HG03280 (cell line): ENCODE data around the gene DHRS9.

ENCODE experiments used
- ATAC-seq: cut with Tn5 transposase; IDR thresholded peaks from one replicate; pipeline ENCODE4 v1.9.1; 2021; ENCODE audit warnings: mild to moderate bottlenecking, moderate library complexity; ENCODE audit not compliant: unreplicated experiment

DHRS9 gene

GRCh38 chr2:169093535-169093934, 24.2 kb downstream of the DHRS9 start:
- no peak for ATAC-seq

DNA sequence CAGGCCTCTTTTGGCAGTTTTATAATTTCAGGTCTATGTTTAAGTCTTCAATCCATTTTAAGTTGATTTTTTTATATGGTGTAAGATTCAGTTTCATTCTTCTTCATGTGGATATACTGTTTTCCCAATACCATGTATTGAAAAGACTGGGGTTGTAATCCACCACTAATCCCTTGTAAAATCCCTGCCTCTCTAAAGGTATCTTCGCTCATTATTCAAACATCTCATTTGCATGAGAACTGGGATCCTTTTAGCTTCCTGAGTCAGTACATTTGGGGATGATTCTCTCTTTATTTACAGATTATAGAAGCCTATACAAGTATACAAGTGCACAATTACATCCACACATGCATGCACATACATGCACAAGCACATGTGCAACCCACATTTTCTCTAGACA, 25.3 kb downstream of the DHRS9 start:
- no peak for ATAC-seq

DNA sequence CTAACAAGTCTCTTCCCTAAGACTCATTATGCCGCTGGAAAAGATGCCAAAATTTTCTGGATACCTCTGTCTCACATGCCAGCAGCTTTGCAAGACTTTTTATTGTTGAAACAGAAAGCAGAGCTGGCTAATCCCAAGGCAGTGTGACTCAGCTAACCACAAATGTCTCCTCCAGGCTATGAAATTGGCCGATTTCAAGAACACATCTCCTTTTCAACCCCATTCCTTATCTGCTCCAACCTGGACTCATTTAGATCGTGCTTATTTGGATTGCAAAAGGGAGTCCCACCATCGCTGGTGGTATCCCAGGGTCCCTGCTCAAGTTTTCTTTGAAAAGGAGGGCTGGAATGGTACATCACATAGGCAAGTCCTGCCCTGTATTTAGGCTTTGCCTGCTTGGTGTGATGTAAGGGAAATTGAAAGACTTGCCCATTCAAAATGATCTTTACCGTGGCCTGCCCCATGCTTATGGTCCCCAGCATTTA, 26.3 kb downstream of the DHRS9 start:
- ATAC-seq = no peak

DNA sequence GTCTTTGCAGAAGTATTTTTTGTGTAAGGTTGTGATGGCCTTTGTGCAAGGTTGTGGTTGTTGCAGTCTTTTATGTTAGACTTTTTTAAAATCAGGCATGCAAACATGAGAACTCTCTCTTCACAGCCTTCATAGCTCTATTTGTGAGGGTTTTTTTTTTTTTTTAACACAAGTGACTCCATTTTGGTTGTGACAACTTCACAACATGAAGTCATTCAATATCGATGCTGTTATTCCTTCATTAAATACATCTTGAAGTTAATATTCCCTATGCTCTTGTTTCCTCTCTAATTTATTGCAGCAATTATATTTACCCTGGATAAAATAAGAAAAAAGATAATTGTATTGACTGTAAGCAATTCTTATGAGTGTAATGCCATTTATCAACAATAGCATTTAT, 35.5 kb downstream of the DHRS9 start:
- no peak for ATAC-seq

- no peak for ATAC-seq
These were observed 36.1 kb downstream of the DHRS9 start for GRCh38 chr2:169105476-169105875.

- no peak for ATAC-seq
These were observed 36.8 kb downstream of the DHRS9 start for GRCh38 chr2:169106134-169106533.

DNA sequence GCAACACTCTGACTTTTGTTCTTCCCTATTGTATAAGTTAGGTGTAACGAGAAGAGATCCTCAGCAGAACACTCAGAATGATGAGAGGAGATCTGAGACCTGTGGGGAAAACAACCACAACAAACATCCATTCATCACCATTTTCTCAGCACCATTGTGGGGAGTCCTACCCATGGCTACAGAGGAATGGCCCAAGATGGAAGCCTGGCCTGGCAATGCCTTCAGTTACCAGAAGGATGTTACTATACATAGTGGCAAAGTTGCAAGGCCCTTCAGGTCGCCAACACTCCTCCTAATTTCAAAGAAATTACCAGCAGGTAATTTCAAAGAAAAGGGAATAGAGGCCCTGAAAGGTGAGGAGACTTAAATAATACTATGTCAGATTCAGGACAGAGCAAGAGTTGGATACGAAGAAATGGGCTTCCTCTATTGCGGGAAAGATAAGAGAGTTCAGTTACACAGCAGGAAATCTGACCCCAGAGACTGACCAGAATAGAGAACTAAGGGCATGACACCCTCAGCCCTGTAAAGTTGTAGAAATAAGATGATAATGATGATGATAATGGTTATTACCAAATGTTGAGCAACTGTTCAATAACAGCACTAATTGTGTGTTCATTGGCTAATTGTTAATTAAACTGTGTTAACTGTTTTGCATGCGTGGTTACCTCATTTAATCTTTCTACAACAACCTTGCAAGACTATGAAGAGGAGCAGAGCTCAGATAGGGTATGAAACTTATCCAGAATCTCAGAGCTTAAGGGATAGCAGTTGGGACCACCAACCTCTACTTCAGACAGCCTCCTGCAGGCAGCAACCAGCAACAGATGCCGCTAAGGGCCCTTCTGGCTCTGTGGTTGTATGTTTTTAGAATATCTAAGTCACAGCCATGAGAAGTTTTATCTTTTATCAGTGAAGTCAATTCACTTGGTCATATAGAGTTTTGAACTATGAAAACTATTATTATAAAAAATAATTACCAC, 37.5 kb downstream of the DHRS9 start:
- ATAC-seq = no peak

- peak; percentile 40 for ATAC-seq
These were observed 38.3 kb downstream of the DHRS9 start for GRCh38 chr2:169107645-169108044.

GRCh38 chr2:169108099-169108884, 38.9 kb downstream of the DHRS9 start:
- ATAC-seq = no peak

DNA sequence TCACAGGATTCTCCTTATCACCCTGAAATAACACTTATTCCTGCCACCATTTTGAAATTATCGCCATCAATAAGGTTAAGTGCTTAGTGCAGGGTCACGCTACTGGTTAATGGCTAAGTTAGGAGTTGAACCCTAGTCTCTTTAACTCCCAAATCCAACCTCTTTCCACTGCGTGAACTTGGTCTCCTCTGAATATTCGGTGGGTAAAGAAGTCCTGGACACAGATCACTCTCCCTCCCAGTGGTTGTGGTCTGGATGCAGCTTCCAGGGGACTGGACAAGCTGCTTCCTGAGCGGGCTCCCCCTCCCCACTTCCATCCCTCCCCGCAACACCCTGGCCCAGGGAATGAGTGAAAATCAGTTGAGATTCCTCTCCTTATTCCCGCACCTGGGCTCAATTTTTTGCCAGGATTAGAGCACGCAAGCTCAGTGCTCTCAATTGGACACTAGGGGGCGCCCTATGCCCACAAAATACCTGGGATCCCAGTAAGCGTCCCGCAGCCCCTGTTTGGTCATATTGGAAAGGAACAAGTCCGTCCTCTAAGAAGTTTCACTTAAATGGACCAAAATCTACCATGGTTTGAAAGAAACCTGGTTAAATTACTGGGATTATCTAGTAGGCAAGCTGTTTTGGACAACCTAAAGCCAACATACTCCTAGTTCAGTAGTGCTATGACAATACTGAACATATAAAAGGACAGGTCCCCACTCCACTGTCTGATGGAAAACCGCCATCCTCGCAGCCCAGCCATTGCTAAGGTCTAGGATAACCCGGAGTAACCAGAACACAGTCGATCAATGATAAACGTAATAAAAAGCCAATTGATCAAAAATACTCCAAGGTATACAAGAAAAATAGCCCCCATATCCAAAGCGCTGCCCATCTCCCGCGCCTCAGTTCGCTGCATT, 40.4 kb downstream of the DHRS9 start:
- ATAC-seq = peak; percentile 58

- no peak for ATAC-seq
These were observed 41.1 kb downstream of the DHRS9 start for GRCh38 chr2:169110419-169110818.

DNA sequence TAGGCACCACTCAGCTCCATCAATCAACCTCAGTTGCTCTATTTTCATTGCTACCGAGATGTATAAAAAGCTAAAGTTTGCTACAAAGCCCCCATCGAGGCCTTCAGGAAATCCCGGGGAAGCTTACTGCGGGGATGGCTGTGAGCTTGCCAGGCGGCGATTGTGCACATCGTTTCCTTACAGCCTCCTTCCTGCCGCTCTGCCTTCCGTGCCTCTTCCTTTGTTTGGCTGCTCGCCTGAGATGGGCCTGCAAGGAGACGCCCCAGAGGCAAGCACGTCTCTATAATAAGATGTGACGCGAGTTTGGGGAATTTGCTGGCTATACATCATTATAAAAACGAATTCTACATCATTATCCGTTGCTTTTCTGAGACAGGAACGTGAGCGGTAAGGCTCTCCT, 41.6 kb downstream of the DHRS9 start:
- no peak for ATAC-seq

DNA sequence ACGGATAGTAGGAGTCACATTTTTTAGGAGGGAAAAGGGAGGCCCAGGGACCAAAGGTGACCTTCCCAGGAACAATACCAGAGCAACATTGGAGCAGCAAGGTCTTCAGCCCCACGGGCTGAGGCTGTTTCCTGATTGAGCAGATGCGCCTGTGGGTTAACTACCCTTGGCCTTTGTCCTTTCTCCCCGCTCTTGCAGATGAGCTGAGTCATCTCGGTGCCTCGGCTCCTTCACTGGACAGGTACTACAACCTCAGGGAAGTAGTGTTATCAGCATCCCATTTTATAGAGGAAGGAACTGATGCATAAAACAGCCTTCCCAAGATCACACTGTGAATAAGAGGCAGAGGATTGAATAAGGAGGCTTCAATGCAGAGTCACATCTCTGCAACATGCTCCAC, 43.5 kb downstream of the DHRS9 start:
- ATAC-seq = no peak

- no peak for ATAC-seq
These were observed 44.7 kb downstream of the DHRS9 start for GRCh38 chr2:169114056-169114455.

DNA sequence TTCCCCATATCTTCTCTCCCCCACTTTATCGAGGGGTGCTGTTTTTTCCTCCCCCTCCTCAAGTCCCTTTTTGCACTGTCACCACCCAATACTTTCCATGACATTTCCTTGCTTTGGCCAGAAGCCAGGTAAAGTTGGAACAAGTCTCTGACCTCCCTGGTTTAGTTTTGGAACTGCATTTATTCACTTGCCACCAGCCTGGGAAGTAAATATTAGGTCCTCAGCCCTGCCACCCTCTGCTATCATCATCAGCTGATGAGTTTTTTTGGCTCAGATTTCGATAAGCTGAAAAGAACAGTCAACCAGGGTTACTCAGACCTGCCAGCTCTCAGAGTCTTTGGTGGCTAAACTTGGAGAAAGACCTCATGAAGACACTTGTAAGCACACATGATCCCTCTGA, 47.0 kb downstream of the DHRS9 start:
- ATAC-seq = no peak

DNA sequence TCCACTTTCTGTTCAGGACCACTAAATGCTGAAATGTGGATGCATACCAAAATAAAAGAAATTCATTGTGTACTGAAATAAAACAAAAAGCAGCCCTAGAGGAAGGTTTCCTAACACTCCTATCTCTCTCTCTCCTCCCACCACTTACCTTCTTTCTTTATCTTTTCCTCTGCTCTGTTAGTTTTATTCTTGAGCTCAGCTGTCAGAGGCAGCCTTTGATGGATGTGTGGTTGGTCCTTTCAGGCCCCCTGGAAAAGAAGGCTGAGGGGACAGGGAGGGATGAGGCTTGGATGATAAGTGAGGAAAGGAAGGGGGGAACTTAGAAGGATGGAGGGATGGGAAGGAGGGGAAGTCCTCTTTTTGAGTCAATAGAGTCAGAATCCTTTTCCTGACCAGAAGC, 47.6 kb downstream of the DHRS9 start:
- ATAC-seq = no peak

DNA sequence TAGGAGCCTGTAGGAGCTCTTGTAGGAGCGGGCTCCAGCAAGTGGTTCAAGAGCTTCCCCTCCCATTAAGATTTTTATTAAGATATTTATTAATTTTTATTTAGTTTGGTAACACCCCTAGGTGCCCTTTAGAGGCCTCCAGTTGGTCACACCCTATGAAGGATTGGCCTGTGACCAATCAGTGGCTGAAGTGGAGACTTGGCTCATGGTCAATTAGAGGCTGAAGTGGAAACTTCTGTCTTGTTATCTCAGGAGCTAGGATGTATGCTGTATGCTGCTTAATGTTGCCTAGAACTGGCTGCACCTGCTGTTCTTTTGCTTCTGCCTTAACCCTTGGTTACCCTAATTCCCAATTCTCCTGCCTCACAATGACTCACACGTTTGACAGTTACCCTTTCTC, 48.7 kb downstream of the DHRS9 start:
- ATAC-seq = no peak

DNA sequence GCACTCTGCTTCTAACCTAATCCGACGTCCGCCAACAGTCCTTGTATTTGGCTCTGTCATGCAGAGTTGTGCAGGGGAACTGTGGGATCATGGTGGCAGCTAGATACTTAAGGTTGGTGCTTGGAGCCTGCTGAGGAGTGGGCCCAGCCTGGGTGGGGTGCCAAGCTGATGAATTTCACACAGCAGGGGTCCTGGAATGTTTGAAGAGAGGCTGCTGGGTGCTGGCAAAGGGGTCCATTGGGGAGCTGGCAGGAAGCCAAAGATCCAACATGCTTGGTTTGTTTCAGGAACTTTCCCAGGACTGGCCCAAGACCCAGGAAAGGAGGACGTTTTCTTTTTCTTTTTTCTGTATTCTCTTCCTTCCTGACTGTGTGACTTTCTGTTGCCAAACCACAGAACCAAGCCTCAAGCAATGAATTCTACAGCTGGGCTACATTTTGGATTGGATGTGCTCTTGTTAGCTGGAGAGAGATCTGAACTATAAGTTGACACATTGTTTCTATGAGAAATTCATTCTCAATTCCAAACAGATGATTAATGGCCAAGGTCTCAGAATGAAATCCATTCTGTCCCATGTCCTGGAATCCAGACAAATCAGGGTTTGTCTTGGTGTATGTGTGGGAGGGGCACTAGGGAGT, 49.9 kb downstream of the DHRS9 start:
- ATAC-seq = no peak

GRCh38 chr2:169119851-169120250, 50.5 kb downstream of the DHRS9 start:
- ATAC-seq = no peak

- ATAC-seq = no peak
These were observed 60.4 kb downstream of the DHRS9 start for GRCh38 chr2:169129703-169130243.
